ENCODE measurements around the gene PKHD1. TPM values are rescaled to one million over a fixed set of nuclear protein-coding genes. Genes with fewer than 3 reads are reported as not detected.

The PKHD1 gene
- total and polyA plus RNA-seq, 2 of the 8 experiments (the other 6 are each of a cell fraction or from before 2014, with no cell fraction given): 0.06 to 0.09 TPM

GRCh38 chr6:51910851-51911250, 176.6 kb downstream of the PKHD1 start:
- Histone ChIP-seq H4K8ac (ENCODE audit: extremely low read depth, insufficient read depth, low read length) (no peak overlapping the region), H3K27me3 (replicated peaks in 1 of 4; ENCODE audit: control insufficient read depth in 3 of 4, extremely low read depth in 1 of 4, insufficient read depth in 3 of 4, low read length in 3 of 4) (no peaks in the 10 kb centered on the region), H3K36me3 (ENCODE audit: control insufficient read depth in 2 of 4, insufficient read depth in 4 of 4, low read length in 3 of 4) (no peaks in the 10 kb centered on the region), H4K20me1 (replicated peaks in 1 of 2; ENCODE audit: control insufficient read depth in 1 of 2, insufficient read depth in 2 of 2, low read length in 2 of 2) (no peaks in the 10 kb centered on the region), H3K27ac (ENCODE audit: low read depth, low read length) (no peak overlapping the region), H2BK5ac (ENCODE audit: low read depth, low read length) (no peak overlapping the region), H3K4me3 (ENCODE audit: extremely low read depth in 1 of 4, insufficient read depth in 2 of 4, low read depth in 3 of 4, low read length in 4 of 4) (no peak overlapping the region), H3K9ac (replicated peaks in 1 of 4; ENCODE audit: extremely low read depth in 1 of 4, low read depth in 3 of 4, low read length in 3 of 4) (no peak overlapping the region), H3K79me1 (ENCODE audit: low read depth, low read length) (no peaks in the 10 kb centered on the region), H4K5ac (ENCODE audit: insufficient read length, low read depth, low read length) (no peak overlapping the region), H2BK15ac (ENCODE audit: low read length) (no peak overlapping the region), H3K56ac (replicated peaks; ENCODE audit: insufficient read length, low read depth, low read length) (no peak overlapping the region), H2BK12ac (ENCODE audit: low read depth, low read length) (no peak overlapping the region), H3K9me3 (ENCODE audit: insufficient read depth in 2 of 2, low read depth in 1 of 2, low read length in 1 of 2) (no peaks in the 10 kb centered on the region), H3K23me2 (ENCODE audit: low read depth, low read length) (no peaks in the 10 kb centered on the region), H3K4me1 (replicated peaks in 1 of 4; ENCODE audit: control insufficient read depth in 3 of 4, insufficient read depth in 4 of 4, low read length in 3 of 4) (peaks cover 0 to 7% (median 2%) of the 10 kb centered on the region in 4 experiments; a peak in 1 of 7 replicates), H3K18ac (ENCODE audit: extremely low read depth, low read length) (no peak overlapping the region), H3K14ac (ENCODE audit: insufficient read length) (no peak overlapping the region), H3K79me2 (ENCODE audit: control insufficient read depth in 1 of 2, insufficient read depth in 2 of 2, low read length in 2 of 2) (no peaks in the 10 kb centered on the region), H2BK20ac (ENCODE audit: low read length) (0 out of 2 replicates have a peak overlapping the region, but pooled peaks have one; percentile 15), H3K23ac (ENCODE audit: insufficient read length) (no peak overlapping the region), H4K91ac (replicated peaks; ENCODE audit: insufficient read length, low read length) (no peak overlapping the region), H3K4me2 (ENCODE audit: insufficient read depth in 1 of 2, low read depth in 2 of 2, low read length in 2 of 2) (no peak overlapping the region), H2BK120ac (replicated peaks; ENCODE audit: low read depth, low read length) (no peak overlapping the region), H3K4ac (replicated peaks; ENCODE audit: insufficient read length, low read depth, low read length) (no peak overlapping the region), H2AK5ac (ENCODE audit: low read depth, low read length) (no peak overlapping the region), H2AFZ (ENCODE audit: low read length) (no peak overlapping the region)
- ChIA-PET CTCF (ENCODE audit: partially characterized antibody) (interaction anchor here (1.0 to 1.3 kb wide), 2 partner anchors 18 to 23 kb away, joined by 3 to 4 read pairs; no protein-coding TSS in a partner anchor), POLR2A (ENCODE audit: partially characterized antibody) (no interaction called here)
- WGBS, 2 experiments (ENCODE audit: extremely low coverage in 1 of 2, insufficient coverage in 1 of 2, insufficient read length in 1 of 2, insufficient replicate concordance in 2 of 2, low coverage in 1 of 2, low lambda C conversion rate in 2 of 2, missing lambda C conversion rate in 1 of 2): 85% methylated on average over 2 of the region's 2 CpGs; no CpG with 5 or more reads in 1 of the 2 experiments
- no peak for FAIRE-seq
- DNase-seq (ENCODE audit: low read depth in 1 of 2, low spot score in 2 of 2): no peak
- TF ChIP-seq ASH2L (IDR thresholded peaks at IDR 0.05; ENCODE audit: low read length) (no peak), TAF7 (optimal IDR thresholded peaks at IDR 0.05; ENCODE audit: borderline replicate concordance, low read depth, low read length) (no peak), CHD2 (IDR thresholded peaks at IDR 0.05; ENCODE audit: low read length) (no peak), CBX8 (IDR thresholded peaks at IDR 0.05; ENCODE audit: borderline replicate concordance, low read depth, low read length) (no peak), JUND (IDR thresholded peaks at IDR 0.05; ENCODE audit: low read length) (no peak), POU5F1 (IDR thresholded peaks at IDR 0.05; ENCODE audit: low read depth, low read length) (no peak), SIN3A (conservative IDR thresholded peaks at IDR 0.05 in 1 of 2, IDR thresholded peaks at IDR 0.05 in 1 of 2; ENCODE audit: low read depth in 1 of 2, low read length in 2 of 2) (no peak), PHF8 (conservative IDR thresholded peaks at IDR 0.05; ENCODE audit: low read depth, low read length) (no peak), TAF1 (IDR thresholded peaks at IDR 0.05; ENCODE audit: low read depth, low read length) (no peak), CTCF (IDR thresholded peaks at IDR 0.05; ENCODE audit: control extremely low read depth in 1 of 3, insufficient read depth in 1 of 3, low read depth in 1 of 3, low read length in 3 of 3) (no peak), SIRT6 (IDR thresholded peaks at IDR 0.05; ENCODE audit: low read length) (no peak), KDM4A (IDR thresholded peaks at IDR 0.05; ENCODE audit: low read depth, low read length, severe bottlenecking) (no peak)

All from H1 (cell line).